ENCODE data around the gene CNTNAP1. TPM values are rescaled to one million over a fixed set of nuclear protein-coding genes. Genes with fewer than 3 reads are reported as not detected.

CNTNAP1 gene
- total RNA-seq, 4 donors from 2014 or later, result 6.3 to 21.0 (median 12.6) TPM

DNA sequence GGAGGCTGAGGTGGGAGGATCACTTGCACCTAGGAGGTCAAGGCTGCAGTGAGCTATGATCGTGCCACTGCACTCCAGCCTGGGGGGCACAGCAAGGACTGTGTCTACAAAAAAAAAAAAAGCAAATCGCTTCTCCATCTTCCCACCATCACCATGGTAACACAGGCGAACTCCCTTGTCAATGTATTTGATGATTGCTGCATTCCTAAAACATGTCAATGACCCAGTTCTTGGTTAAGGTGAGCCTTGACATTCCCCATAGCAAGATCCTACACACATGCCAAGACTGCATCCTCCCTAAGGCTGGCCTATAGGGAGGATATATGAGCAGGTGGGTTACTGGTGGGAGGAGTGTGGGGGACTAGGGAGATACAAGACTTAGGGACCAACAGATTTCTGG lies 12.2 kb downstream of the CNTNAP1 start:
- Histone ChIP-seq H3K36me3 (peaks cover 0 to 97% (median 5%) of the 10 kb centered on the region in 3 donors), H3K27ac (no peak overlapping the region), H3K9me3 (no peaks in the 10 kb centered on the region), H3K4me3 (no peak overlapping the region), H3K4me1 (peaks cover 0 to 11% (median 0%) of the 10 kb centered on the region in 4 donors), H3K27me3 (no peaks in the 10 kb centered on the region)
- DNase-seq (ENCODE audit: low spot score in 2 of 2), result no peak
- TF ChIP-seq, protein P1, sequence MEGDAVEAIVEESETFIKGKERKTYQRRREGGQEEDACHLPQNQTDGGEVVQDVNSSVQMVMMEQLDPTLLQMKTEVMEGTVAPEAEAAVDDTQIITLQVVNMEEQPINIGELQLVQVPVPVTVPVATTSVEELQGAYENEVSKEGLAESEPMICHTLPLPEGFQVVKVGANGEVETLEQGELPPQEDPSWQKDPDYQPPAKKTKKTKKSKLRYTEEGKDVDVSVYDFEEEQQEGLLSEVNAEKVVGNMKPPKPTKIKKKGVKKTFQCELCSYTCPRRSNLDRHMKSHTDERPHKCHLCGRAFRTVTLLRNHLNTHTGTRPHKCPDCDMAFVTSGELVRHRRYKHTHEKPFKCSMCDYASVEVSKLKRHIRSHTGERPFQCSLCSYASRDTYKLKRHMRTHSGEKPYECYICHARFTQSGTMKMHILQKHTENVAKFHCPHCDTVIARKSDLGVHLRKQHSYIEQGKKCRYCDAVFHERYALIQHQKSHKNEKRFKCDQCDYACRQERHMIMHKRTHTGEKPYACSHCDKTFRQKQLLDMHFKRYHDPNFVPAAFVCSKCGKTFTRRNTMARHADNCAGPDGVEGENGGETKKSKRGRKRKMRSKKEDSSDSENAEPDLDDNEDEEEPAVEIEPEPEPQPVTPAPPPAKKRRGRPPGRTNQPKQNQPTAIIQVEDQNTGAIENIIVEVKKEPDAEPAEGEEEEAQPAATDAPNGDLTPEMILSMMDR (IDR thresholded peaks at IDR 0.05), result no peak
- TF ChIP-seq EP300 (IDR thresholded peaks at IDR 0.05) (no peak), POLR2A (IDR thresholded peaks at IDR 0.05) (no peak)
- 89 to 96% methylated on average over 3 of the region's 3 CpGs for WGBS, 2 donors

DNA sequence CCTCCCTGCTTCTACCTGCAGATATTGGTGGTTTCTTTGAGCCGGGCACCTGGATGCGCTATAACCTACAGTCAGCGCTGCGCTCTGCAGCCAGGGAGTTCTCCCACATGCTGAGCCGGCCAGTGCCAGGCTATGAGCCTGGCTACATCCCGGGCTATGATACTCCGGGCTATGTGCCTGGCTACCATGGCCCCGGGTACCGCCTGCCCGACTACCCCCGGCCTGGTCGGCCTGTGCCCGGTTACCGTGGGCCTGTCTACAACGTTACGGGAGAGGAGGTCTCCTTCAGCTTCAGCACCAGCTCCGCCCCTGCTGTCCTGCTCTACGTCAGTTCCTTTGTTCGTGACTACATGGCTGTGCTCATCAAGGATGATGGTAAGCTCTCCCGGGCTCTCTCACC lies 13.2 kb downstream of the CNTNAP1 start:
- no peak overlapping the region for H3K27ac ChIP-seq
- H3K4me3 ChIP-seq, result no peak overlapping the region
- TF ChIP-seq POLR2A (IDR thresholded peaks at IDR 0.05) (no peak), EP300 (IDR thresholded peaks at IDR 0.05) (no peak)
- TF ChIP-seq, protein P1 (IDR thresholded peaks at IDR 0.05), result no peak
- peaks cover 0 to 17% (median 0%) of the 10 kb centered on the region in 4 donors for H3K4me1 ChIP-seq
- peaks cover 0 to 99% (median 5%) of the 10 kb centered on the region in 3 donors for H3K36me3 ChIP-seq
- DNase-seq (ENCODE audit: low spot score in 2 of 2), result no peak
- 88 to 93% methylated on average over 19 to 20 of the region's 20 CpGs for WGBS, 2 donors
- no peaks in the 10 kb centered on the region for H3K27me3 ChIP-seq
- H3K9me3 ChIP-seq, result no peaks in the 10 kb centered on the region

DNA sequence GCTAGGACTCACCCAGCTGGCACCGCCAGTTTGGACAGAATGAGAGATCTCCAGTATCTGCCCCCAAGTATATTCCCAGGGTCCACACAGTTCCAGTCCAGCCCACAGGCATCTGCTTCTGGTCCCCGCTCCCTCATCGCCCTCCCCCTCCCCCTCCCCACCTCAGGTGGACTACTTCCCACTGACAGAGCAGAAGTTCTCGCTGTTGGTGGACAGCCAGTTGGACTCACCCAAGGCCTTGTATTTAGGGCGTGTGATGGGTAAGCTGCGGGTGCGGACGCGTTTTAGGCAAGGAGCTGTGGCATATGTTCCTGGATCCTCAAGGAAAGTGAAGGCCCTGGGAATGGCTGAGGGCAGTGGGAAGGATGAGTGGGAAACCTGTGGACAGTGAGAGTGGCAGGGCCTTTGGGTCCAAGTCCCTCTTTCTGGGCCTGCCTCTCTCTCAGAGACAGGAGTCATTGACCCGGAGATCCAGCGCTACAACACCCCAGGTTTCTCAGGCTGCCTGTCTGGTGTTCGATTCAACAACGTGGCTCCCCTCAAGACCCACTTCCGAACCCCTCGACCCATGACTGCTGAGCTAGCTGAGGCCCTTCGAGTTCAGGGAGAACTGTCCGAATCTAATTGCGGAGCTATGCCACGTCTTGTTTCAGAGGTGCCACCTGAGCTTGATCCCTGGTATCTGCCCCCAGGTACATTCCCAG lies 14.9 kb downstream of the CNTNAP1 start:
- Histone ChIP-seq H3K9me3 (no peaks in the 10 kb centered on the region), H3K36me3 (peaks cover 0 to 97% (median 5%) of the 10 kb centered on the region in 3 donors), H3K4me3 (no peak overlapping the region), H3K4me1 (peaks cover 0 to 26% (median 2%) of the 10 kb centered on the region in 4 donors), H3K27me3 (no peaks in the 10 kb centered on the region), H3K27ac (no peak overlapping the region)
- TF ChIP-seq EP300 (IDR thresholded peaks at IDR 0.05) (no peak), POLR2A (IDR thresholded peaks at IDR 0.05) (no peak)
- TF ChIP-seq, protein P1 (IDR thresholded peaks at IDR 0.05), result no peak
- 89 to 91% methylated on average over 19 of the region's 19 CpGs for WGBS, 2 donors
- no peak for DNase-seq (ENCODE audit: low spot score in 2 of 2)

DNA sequence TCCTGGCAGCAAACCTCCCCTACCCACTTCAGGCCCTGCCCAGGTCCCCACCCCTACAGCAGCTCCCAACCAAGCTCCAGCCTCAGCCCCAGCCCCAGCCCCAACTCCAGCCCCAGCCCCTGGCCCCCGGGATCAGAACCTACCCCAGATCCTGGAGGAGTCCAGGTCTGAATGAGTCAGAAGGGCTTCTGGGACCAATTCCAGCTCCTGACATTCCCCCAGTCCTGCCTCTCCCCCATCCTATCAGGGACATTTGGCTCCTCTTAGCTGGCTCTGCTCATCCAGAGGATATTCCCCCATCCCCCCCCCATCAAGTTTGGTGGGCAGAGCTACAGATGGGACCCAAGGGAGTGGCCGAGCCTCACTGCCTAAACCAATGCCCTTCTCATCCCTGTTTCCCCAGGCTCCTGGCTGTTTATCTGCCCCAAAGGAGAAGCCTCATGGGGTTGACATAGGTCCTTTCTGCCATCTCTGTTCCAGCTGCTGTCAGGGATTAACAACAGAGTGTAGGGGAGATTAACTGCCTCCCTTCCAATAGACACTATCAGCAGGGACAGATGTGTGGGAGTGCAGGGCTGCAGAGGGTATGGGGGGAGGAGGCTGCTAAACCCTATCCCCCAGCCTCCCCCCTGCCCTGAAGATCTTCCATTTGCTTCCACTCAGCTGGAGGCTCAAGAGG lies 16.5 kb downstream of the CNTNAP1 start:
- Histone ChIP-seq H3K4me1 (peaks cover 0 to 26% (median 2%) of the 10 kb centered on the region in 4 donors), H3K9me3 (no peaks in the 10 kb centered on the region), H3K36me3 (peaks cover 4 to 98% (median 5%) of the 10 kb centered on the region in 3 donors), H3K27ac (peak overlapping the region in 2 of 4 donors; percentile 17 to 54), H3K27me3 (no peaks in the 10 kb centered on the region), H3K4me3 (no peak overlapping the region)
- no peak for DNase-seq (ENCODE audit: low spot score in 2 of 2)
- 55 to 63% methylated on average over 2 of the region's 2 CpGs for WGBS, 2 donors
- TF ChIP-seq, protein P1 (IDR thresholded peaks at IDR 0.05), result no peak
- TF ChIP-seq POLR2A (IDR thresholded peaks at IDR 0.05), result no peak
- no peak for TF ChIP-seq EP300 (IDR thresholded peaks at IDR 0.05)

DNA sequence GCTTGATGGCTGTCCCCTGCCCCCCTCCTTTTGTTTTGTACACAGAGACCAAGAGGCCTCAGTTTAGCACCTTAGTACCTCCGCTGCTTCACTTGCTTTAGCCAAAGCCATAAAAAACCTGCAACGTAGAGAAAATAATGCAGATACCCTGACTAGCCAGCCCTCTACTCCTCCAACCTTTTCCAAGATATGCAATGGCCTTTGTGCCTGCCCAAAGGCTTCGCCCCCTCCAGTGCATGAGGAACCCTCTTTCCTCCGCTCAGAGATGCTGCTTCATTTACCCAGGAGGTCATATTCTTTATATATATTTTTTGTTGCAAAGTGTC lies 17.0 kb downstream of the CNTNAP1 start:
- Histone ChIP-seq H3K9me3 (no peaks in the 10 kb centered on the region), H3K36me3 (peaks cover 4 to 98% (median 5%) of the 10 kb centered on the region in 3 donors)

More for the DNA sequence above, 17.0 kb downstream of the CNTNAP1 start:
- 78 to 87% methylated on average over 4 of the region's 4 CpGs for WGBS, 2 donors
- no peak for DNase-seq (ENCODE audit: low spot score in 2 of 2)
- peak overlapping the region in 2 of 4 donors; percentile 17 to 54 for H3K27ac ChIP-seq
- H3K4me1 ChIP-seq, result peaks cover 0 to 26% (median 2%) of the 10 kb centered on the region in 4 donors
- no peaks in the 10 kb centered on the region for H3K27me3 ChIP-seq
- no peak for TF ChIP-seq POLR2A (IDR thresholded peaks at IDR 0.05)
- TF ChIP-seq EP300 (IDR thresholded peaks at IDR 0.05), result no peak
- TF ChIP-seq, protein P1 (IDR thresholded peaks at IDR 0.05), result no peak
- H3K4me3 ChIP-seq, result no peak overlapping the region
